Bronchial epithelial cell (primary cell): Measurements from ENCODE around the gene QKI. TPM values are rescaled to one million over a fixed set of nuclear protein-coding genes. Genes with fewer than 3 reads are reported as not detected.

Experiments used
- DNase-seq: peaks from one replicate; pipeline ENCODE4 v3.0.0-alpha.2; 2010; ENCODE audit warnings: low read depth
- FAIRE-seq: peaks from 2 replicates; lab custom pipeline; 2011; peaks lifted over from hg19 to GRCh38; lab: Jason Lieb, UNC
- H3K27me3 ChIP-seq: 2 replicates; pipeline ENCODE4 v1.5.1; 2011; ENCODE audit warnings: low read length; ENCODE audit not compliant: control insufficient read depth, insufficient read depth
- H3K36me3 ChIP-seq: 2 replicates; pipeline ENCODE4 v1.5.1; 2011; ENCODE audit warnings: low read length; ENCODE audit not compliant: control insufficient read depth, insufficient read depth
- H3K4me3 ChIP-seq: 2 replicates; pipeline ENCODE4 v1.5.1; 2011; ENCODE audit warnings: mild to moderate bottlenecking, low read depth, low read length, control low read depth
- total RNA-seq: library from RNA; depleted of rRNA; stranded (reverse); fragments of >200 nt; gene quantifications from 2 replicates; pipeline ENCODE4 v1.2.1, GENCODE V29; 2014
- TF ChIP-seq, protein P1 (sequence below): IDR thresholded peaks from 2 replicates; pipeline ENCODE4 v1.5.1; 2011; ENCODE audit warnings: mild to moderate bottlenecking, moderate library complexity, low read length, control low read depth, inconsistent platforms; ENCODE audit not compliant: insufficient read depth, severe bottlenecking

QKI gene
- total RNA-seq, 1 donor from 2014 or later = 51.1 TPM

GRCh38 chr6:163536770-163537169 lies 122.3 kb downstream of the QKI start:
- FAIRE-seq (no peak), DNase-seq (no peak)
- H3K27me3 ChIP-seq = no peaks in the 10 kb centered on the region
- H3K36me3 ChIP-seq = peaks cover 1% of the 10 kb centered on the region
- no peak overlapping the region for H3K4me3 ChIP-seq
- TF ChIP-seq, protein P1, sequence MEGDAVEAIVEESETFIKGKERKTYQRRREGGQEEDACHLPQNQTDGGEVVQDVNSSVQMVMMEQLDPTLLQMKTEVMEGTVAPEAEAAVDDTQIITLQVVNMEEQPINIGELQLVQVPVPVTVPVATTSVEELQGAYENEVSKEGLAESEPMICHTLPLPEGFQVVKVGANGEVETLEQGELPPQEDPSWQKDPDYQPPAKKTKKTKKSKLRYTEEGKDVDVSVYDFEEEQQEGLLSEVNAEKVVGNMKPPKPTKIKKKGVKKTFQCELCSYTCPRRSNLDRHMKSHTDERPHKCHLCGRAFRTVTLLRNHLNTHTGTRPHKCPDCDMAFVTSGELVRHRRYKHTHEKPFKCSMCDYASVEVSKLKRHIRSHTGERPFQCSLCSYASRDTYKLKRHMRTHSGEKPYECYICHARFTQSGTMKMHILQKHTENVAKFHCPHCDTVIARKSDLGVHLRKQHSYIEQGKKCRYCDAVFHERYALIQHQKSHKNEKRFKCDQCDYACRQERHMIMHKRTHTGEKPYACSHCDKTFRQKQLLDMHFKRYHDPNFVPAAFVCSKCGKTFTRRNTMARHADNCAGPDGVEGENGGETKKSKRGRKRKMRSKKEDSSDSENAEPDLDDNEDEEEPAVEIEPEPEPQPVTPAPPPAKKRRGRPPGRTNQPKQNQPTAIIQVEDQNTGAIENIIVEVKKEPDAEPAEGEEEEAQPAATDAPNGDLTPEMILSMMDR = no peak

GRCh38 chr6:163538331-163538730 lies 123.8 kb downstream of the QKI start:
- H3K4me3 ChIP-seq = no peak overlapping the region
- FAIRE-seq (no peak), DNase-seq (no peak)
- H3K27me3 ChIP-seq = no peaks in the 10 kb centered on the region
- TF ChIP-seq, protein P1 = no peak
- H3K36me3 ChIP-seq = peaks cover 1% of the 10 kb centered on the region

DNA sequence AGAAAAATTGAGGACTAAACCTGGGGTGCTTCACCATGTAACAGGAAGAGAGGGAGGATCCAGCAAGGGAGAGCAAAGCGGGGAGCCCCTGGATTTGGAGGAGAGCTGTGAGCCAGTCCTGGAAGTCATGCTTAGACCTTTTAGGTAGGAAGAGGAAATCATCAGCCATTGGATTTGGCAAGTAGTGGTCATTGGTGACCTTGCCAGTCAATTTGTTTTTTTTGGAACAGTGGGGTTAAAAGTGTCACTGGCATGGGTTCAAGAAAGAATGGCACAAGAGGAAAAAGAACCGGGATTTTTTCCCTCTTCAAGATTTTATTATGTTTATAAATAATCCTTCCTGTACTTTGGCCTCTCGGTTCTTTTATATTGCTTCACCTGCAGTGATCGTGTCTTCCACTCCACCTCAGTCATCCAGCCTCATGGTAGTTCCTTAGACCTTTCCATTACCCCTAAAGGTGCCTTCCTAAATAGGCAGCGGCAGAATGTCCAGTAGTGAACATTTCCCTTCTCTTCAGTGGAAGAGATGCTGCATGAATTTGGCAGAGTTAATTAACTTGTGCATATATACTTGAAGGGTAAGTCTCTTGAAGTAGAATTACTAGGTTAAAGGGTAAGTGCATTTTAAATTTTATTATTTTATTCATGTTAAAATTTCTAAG lies 124.7 kb downstream of the QKI start:
- Histone ChIP-seq H3K4me3 (no peak overlapping the region), H3K36me3 (peaks cover 1% of the 10 kb centered on the region), H3K27me3 (no peaks in the 10 kb centered on the region)
- FAIRE-seq (no peak), DNase-seq (no peak)
- TF ChIP-seq, protein P1 = no peak

DNA sequence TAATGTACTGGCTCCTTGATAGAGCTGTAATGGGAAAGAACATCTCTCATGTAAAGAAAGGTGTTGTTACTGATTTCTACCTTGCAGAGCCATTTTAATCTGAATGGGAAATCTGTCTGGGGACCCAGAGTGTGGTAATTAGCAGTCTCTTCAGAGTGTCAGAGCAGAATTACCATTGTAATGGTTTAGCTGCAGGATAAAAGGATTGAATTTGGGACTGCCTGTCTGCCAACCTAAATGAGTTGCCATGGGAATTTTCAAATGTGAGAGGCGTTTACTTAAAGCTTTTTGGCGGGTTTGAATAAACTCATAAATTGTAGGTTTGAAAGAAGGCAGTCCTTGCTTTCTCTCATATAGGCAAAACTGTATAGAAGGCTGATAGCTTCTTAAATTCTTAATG lies 128.8 kb downstream of the QKI start:
- no peak for FAIRE-seq
- no peaks in the 10 kb centered on the region for H3K36me3 ChIP-seq
- no peak for DNase-seq
- TF ChIP-seq, protein P1 = no peak
- no peaks in the 10 kb centered on the region for H3K27me3 ChIP-seq
- no peak overlapping the region for H3K4me3 ChIP-seq

DNA sequence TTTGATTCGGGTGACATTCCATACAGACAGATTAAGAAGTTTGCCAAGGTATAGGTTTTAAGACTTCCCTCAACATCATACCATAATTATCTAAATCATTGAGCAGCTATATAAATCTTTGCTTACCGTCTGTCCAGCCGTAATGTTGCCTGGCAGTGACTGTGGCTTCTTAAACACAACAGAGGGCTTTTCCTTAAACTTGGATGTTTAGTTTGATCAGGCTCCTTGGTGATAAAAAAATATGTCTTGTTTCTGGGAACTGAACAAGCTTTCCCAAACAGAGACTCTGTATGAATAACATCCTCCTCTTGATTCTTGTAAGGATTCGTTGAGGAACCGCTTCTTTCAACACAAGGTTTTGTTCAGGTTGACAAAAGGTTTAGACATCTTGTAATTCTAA lies 130.9 kb downstream of the QKI start:
- DNase-seq = no peak
- Histone ChIP-seq H3K4me3 (no peak overlapping the region), H3K36me3 (no peaks in the 10 kb centered on the region), H3K27me3 (no peaks in the 10 kb centered on the region)
- TF ChIP-seq, protein P1 = no peak
- FAIRE-seq = no peak

DNA sequence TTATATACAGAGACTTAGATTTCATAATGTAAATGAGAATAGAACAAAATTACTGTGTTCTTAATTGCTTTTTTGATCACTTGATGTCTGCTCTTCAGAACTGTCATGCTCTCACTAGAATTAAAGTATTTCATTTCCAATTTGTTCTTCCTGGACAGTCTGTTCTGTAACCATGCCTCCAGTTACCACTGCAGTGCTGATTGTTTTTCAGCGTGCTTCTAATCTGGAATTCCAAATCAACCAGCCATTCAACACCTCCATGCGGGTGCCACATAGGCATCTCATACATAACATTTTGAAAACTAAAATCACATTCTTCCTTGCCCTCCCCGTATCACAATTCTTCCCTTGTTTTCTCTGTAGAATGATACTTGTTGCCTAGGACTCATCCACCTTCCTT lies 132.8 kb downstream of the QKI start:
- no peak for FAIRE-seq
- H3K4me3 ChIP-seq = no peak overlapping the region

More for the DNA sequence above, 132.8 kb downstream of the QKI start:
- Histone ChIP-seq H3K36me3 (no peaks in the 10 kb centered on the region), H3K27me3 (no peaks in the 10 kb centered on the region)
- TF ChIP-seq, protein P1 = no peak
- no peak for DNase-seq
